Stomach (tissue), 9 donors: ENCODE results near the gene TNFRSF1A. TPM values are rescaled to one million over a fixed set of nuclear protein-coding genes. Genes with fewer than 3 reads are reported as not detected.

ENCODE experiments used
- DNase-seq, 2 donors: peaks; one replicate each; pipeline versions ENCODE4 v3.0.0 to v3.0.0-alpha.2; 2013 to 2019
- H3K27ac ChIP-seq, 5 donors: fragments of 200-600 bp in 4 of 5; sonication (generic) in 4 of 5; one replicate each; pipeline ENCODE4 v1.5.1; 2013 to 2019; ENCODE audit warnings: mild to moderate bottlenecking in 1 of 5, moderate library complexity in 1 of 5
- H3K27me3 ChIP-seq, 3 donors: fragments of 200-600 bp; sonication (generic); one replicate each; pipeline ENCODE4 v1.5.1; 2017 to 2019; ENCODE audit warnings: mixed run types in 1 of 3
- H3K36me3 ChIP-seq, 4 donors: fragments of 200-600 bp; sonication (generic); 1 replicate in 3 of 4; 2 replicates in 1 of 4; pipeline ENCODE4 v1.5.1; 2016 to 2019
- H3K4me1 ChIP-seq, 4 donors: fragments of 200-600 bp; sonication (generic); one replicate each; pipeline ENCODE4 v1.5.1; 2016 to 2019
- H3K4me3 ChIP-seq, 4 donors: fragments of 200-600 bp; sonication (generic) in 3 of 4; one replicate each; pipeline ENCODE4 v1.5.1; 2016 to 2019; ENCODE audit warnings: mild to moderate bottlenecking in 1 of 4
- H3K9me3 ChIP-seq, 4 donors: fragments of 200-600 bp; sonication (generic); one replicate each; pipeline ENCODE4 v1.5.1; 2016 to 2019
- EP300 ChIP-seq: sonication (generic); formaldehyde crosslinking; IDR thresholded peaks from one replicate; pipeline ENCODE4 v1.6.1; 2017; ENCODE audit warnings: antibody characterized with exemption
- POLR2A ChIP-seq, 4 donors: fragments of 450-650 bp; IDR thresholded peaks; one replicate each; pipeline ENCODE4 v1.6.1; 2016; ENCODE audit warnings: antibody characterized with exemption in 4 of 4, control low read depth in 2 of 4, mild to moderate bottlenecking in 1 of 4, moderate library complexity in 1 of 4
- POLR2AphosphoS5 ChIP-seq, 3 donors: sonication (generic); formaldehyde crosslinking; IDR thresholded peaks; one replicate each; pipeline ENCODE4 v1.6.1; 2016; ENCODE audit warnings: antibody characterized with exemption in 3 of 3
- WGBS, 5 donors: extraction: QIAGEN DNeasy Blood & Tissue Kit in 3 of 5; methylation state at CpG; one replicate each; pipeline versions ENCODE4 v1.1.5 to v1.1.7; 2013 to 2018; 5-methylcytosine and 5-hydroxymethylcytosine counted together
- intact Hi-C: fragments of 100-400 bp; cut with DNase I; formaldehyde crosslinking; loops from one replicate; pipeline ENCODE4 v1.15.1; 2023; ENCODE audit warnings: low total_unique reads
- polyA plus RNA-seq, 3 donors: library from polyadenylated mRNA; stranded (reverse); fragments of 200-250 nt; gene quantifications; one replicate each; pipeline ENCODE4 v1.2.3, GENCODE V29; 2013
- total RNA-seq, 5 donors: library from RNA; depleted of rRNA; stranded (reverse); fragments of >200 nt; gene quantifications; one replicate each; pipeline versions ENCODE4 v1.1.0 to v1.2.3, GENCODE V29; 2014 to 2016
- TF ChIP-seq, protein P1 (sequence below), 7 experiments: fragments of 450-650 bp in 4 of 7; fragments of 200-600 bp in 3 of 7; sonication (generic) in 3 of 7; IDR thresholded peaks; one replicate each; pipeline ENCODE4 v1.5.1; 2016 to 2019; ENCODE audit warnings: antibody characterized with exemption in 7 of 7, control low read depth in 2 of 7, mild to moderate bottlenecking in 1 of 7
- donor health status: healthy with polysubstance abuse.
- donor health status: Bipolar disorder and iron deficiency.
- donor health status: healthy.

The TNFRSF1A gene
- total and polyA plus RNA-seq, 8 donors: 35.2 to 432 (median 102) TPM

- intact Hi-C loops: no loop called here
- peaks cover 24 to 52% (median 45%) of the 10 kb centered on the region in 4 donors for H3K4me1 ChIP-seq
- peak overlapping the region; percentile 6 to 94 (median 90) for H3K27ac ChIP-seq
- peaks cover 0 to 40% (median 21%) of the 10 kb centered on the region in 4 donors for H3K36me3 ChIP-seq
- DNase-seq: no peak
- no peak overlapping the region for H3K4me3 ChIP-seq
- no peaks in the 10 kb centered on the region for H3K27me3 ChIP-seq
- TF ChIP-seq EP300 (no peak), POLR2A (IDR thresholded peaks at IDR 0.05) (no peak), POLR2AphosphoS5 (IDR thresholded peaks at IDR 0.05) (no peak)
- TF ChIP-seq, protein P1, sequence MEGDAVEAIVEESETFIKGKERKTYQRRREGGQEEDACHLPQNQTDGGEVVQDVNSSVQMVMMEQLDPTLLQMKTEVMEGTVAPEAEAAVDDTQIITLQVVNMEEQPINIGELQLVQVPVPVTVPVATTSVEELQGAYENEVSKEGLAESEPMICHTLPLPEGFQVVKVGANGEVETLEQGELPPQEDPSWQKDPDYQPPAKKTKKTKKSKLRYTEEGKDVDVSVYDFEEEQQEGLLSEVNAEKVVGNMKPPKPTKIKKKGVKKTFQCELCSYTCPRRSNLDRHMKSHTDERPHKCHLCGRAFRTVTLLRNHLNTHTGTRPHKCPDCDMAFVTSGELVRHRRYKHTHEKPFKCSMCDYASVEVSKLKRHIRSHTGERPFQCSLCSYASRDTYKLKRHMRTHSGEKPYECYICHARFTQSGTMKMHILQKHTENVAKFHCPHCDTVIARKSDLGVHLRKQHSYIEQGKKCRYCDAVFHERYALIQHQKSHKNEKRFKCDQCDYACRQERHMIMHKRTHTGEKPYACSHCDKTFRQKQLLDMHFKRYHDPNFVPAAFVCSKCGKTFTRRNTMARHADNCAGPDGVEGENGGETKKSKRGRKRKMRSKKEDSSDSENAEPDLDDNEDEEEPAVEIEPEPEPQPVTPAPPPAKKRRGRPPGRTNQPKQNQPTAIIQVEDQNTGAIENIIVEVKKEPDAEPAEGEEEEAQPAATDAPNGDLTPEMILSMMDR (IDR thresholded peaks at IDR 0.05): no peak
- no peaks in the 10 kb centered on the region for H3K9me3 ChIP-seq
- 50 to 63% (median 56%) methylated on average over 11 of the region's 11 CpGs for WGBS, 5 donors
Measured at GRCh38 chr12:6360578-6361490, 19.0 kb upstream of the TNFRSF1A start.

GRCh38 chr12:6360080-6360571, 18.2 kb upstream of the TNFRSF1A start:
- 62 to 82% (median 82%) methylated on average over 7 of the region's 7 CpGs for WGBS, 5 donors
- TF ChIP-seq EP300: no peak
- TF ChIP-seq POLR2A (IDR thresholded peaks at IDR 0.05): no peak
- TF ChIP-seq, protein P1 (IDR thresholded peaks at IDR 0.05): no peak
- TF ChIP-seq POLR2AphosphoS5 (IDR thresholded peaks at IDR 0.05): no peak
- H3K36me3 ChIP-seq: peaks cover 0 to 47% (median 25%) of the 10 kb centered on the region in 4 donors
- no peaks in the 10 kb centered on the region for H3K9me3 ChIP-seq
- peak overlapping the region in 1 of 5 donors; percentile 94 for H3K27ac ChIP-seq
- peak in 1 of 2 donors; percentile 62 for DNase-seq
- intact Hi-C loops: no loop called here
- no peak overlapping the region for H3K4me3 ChIP-seq
- no peaks in the 10 kb centered on the region for H3K27me3 ChIP-seq
- peaks cover 24 to 58% (median 45%) of the 10 kb centered on the region in 4 donors for H3K4me1 ChIP-seq

- TF ChIP-seq POLR2A (IDR thresholded peaks at IDR 0.05) (no peak), EP300 (no peak), POLR2AphosphoS5 (IDR thresholded peaks at IDR 0.05) (no peak)
- TF ChIP-seq, protein P1 (IDR thresholded peaks at IDR 0.05): no peak
- H3K27ac ChIP-seq: no peak overlapping the region
- intact Hi-C loops: no loop called here
- H3K36me3 ChIP-seq: peaks cover 0 to 60% (median 29%) of the 10 kb centered on the region in 4 donors
- H3K4me3 ChIP-seq: no peak overlapping the region
- H3K4me1 ChIP-seq: peaks cover 24 to 52% (median 35%) of the 10 kb centered on the region in 4 donors
- no peaks in the 10 kb centered on the region for H3K9me3 ChIP-seq
- no peak for DNase-seq
- H3K27me3 ChIP-seq: no peaks in the 10 kb centered on the region
- 52 to 71% (median 70%) methylated on average over 1 of the region's 1 CpG for WGBS, 5 donors
Measured at GRCh38 chr12:6358881-6359280, 17.0 kb upstream of the TNFRSF1A start.

DNA sequence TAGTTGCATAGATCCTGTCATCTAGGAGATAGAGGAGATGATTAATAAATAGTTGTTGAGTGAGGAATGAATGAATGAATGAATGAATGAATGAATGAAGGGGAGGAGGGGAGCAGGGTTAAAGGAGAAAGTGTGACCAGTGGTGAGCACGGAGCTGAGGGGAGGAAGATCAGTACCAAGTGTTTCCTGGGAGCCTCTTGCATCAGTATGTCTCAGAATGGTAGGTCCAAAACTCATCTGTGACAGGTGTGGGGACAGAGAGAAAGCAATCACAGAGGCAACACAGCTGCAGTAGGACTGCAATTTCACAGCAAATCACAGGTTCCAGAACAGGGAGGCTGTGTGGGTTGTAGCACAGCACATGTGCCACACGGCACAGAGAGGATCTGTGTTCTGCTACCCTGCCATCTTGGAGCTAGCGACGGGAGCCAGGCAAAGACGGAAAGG, 14.5 kb upstream of the TNFRSF1A start:
- no peak overlapping the region for H3K4me3 ChIP-seq
- no peak for DNase-seq
- intact Hi-C loops: no loop called here
- H3K4me1 ChIP-seq: peaks cover 7 to 45% (median 12%) of the 10 kb centered on the region in 4 donors
- H3K27ac ChIP-seq: no peak overlapping the region
- no peaks in the 10 kb centered on the region for H3K27me3 ChIP-seq
- 82 to 95% (median 91%) methylated on average over 5 of the region's 5 CpGs for WGBS, 5 donors
- H3K9me3 ChIP-seq: no peaks in the 10 kb centered on the region
- H3K36me3 ChIP-seq: peaks cover 0 to 71% (median 33%) of the 10 kb centered on the region in 4 donors
- TF ChIP-seq POLR2A (IDR thresholded peaks at IDR 0.05) (no peak), POLR2AphosphoS5 (IDR thresholded peaks at IDR 0.05) (no peak), EP300 (no peak)
- TF ChIP-seq, protein P1 (IDR thresholded peaks at IDR 0.05): no peak
